ENCODE results near the gene PODNL1.
"Not testable (repeated sequence)": the region's sequence is repeated elsewhere in the genome, so short reads cannot be mapped to it uniquely, and the experiment has no call there.

The PODNL1 gene

GRCh38 chr19:13971868-13972267 is 33.7 kb upstream of the PODNL1 start:
- peaks cover 36 to 68% of the 10 kb centered on the region in 2 experiments; a peak in 2 of 3 replicates for H3K36me3 ChIP-seq (ENCODE audit: control insufficient read depth in 2 of 2, insufficient read depth in 1 of 2, low read length in 2 of 2)
- H3K4me3 ChIP-seq (ENCODE audit: low read depth, low read length); H3K4me1 ChIP-seq (ENCODE audit: control insufficient read depth, insufficient read depth, low read length); H3K27ac ChIP-seq (ENCODE audit: extremely low read depth, low read depth, low read length); POLR2A ChIA-PET; H3K9me3 ChIP-seq (ENCODE audit: control insufficient read depth, insufficient read depth, low read depth, low read length): not testable (repeated sequence)
- TF ChIP-seq ZNF362 (tag by site-specific recombination; IDR thresholded peaks at IDR 0.05): 0 out of 2 replicates have a peak, but pooled peaks have one; percentile 22
- CTCF ChIA-PET: interaction anchor here (0.7 kb wide), 1 partner anchor 93 kb away, joined by 3 read pairs; no protein-coding TSS in a partner anchor

GRCh38 chr19:13969897-13970296 is 31.7 kb upstream of the PODNL1 start:
- CTCF ChIA-PET: interaction anchor here (0.7 kb wide), 1 partner anchor 1052 kb away, joined by 3 read pairs; no protein-coding TSS in a partner anchor
- H3K4me3 ChIP-seq (ENCODE audit: low read depth, low read length): no peak overlapping the region
- peaks cover 32 to 72% of the 10 kb centered on the region in 2 experiments; a peak in 2 of 3 replicates for H3K36me3 ChIP-seq (ENCODE audit: control insufficient read depth in 2 of 2, insufficient read depth in 1 of 2, low read length in 2 of 2)
- H3K27ac ChIP-seq (ENCODE audit: extremely low read depth, low read depth, low read length): no peak overlapping the region
- H3K9me3 ChIP-seq (ENCODE audit: control insufficient read depth, insufficient read depth, low read depth, low read length): no peaks in the 10 kb centered on the region
- TF ChIP-seq KLF9 (tag by site-specific recombination; IDR thresholded peaks at IDR 0.05; ENCODE audit: low read depth): 0 out of 2 replicates have a peak, but pooled peaks have one; percentile 19
- no peak for TF ChIP-seq ZNF146 (tag by site-specific recombination; IDR thresholded peaks at IDR 0.05)
- no peak for TF ChIP-seq TCF7L2 (IDR thresholded peaks at IDR 0.05; ENCODE audit: borderline replicate concordance, low read depth, low read length)
- POLR2A ChIA-PET: interaction anchor here (0.6 to 1.3 kb wide), 4 partner anchors 16 to 149 kb away, joined by 3 to 10 read pairs (median 5); no protein-coding TSS in a partner anchor
- peaks cover 1% of the 10 kb centered on the region for H3K4me1 ChIP-seq (ENCODE audit: control insufficient read depth, insufficient read depth, low read length)

GRCh38 chr19:13968999-13969398 is 30.8 kb upstream of the PODNL1 start:
- no peaks in the 10 kb centered on the region for H3K9me3 ChIP-seq (ENCODE audit: control insufficient read depth, insufficient read depth, low read depth, low read length)
- H3K4me3 ChIP-seq (ENCODE audit: low read depth, low read length): no peak overlapping the region
- ChIA-PET POLR2A (no interaction called here), CTCF (no interaction called here)
- peaks cover 32 to 72% of the 10 kb centered on the region in 2 experiments; a peak in 2 of 3 replicates for H3K36me3 ChIP-seq (ENCODE audit: control insufficient read depth in 2 of 2, insufficient read depth in 1 of 2, low read length in 2 of 2)
- TF ChIP-seq ZNF223 (tag by site-specific recombination; IDR thresholded peaks at IDR 0.05): no peak
- H3K27ac ChIP-seq (ENCODE audit: extremely low read depth, low read depth, low read length): no peak overlapping the region
- peaks cover 3% of the 10 kb centered on the region; the same call in 1 of the 2 replicates for H3K4me1 ChIP-seq (ENCODE audit: control insufficient read depth, insufficient read depth, low read length)

GRCh38 chr19:13968383-13968935 is 30.2 kb upstream of the PODNL1 start:
- peaks cover 3% of the 10 kb centered on the region; the same call in 1 of the 2 replicates for H3K4me1 ChIP-seq (ENCODE audit: control insufficient read depth, insufficient read depth, low read length)
- TF ChIP-seq ZIC2 (tag by site-specific recombination; IDR thresholded peaks at IDR 0.05) (no peak), ZSCAN16 (tag by site-specific recombination; IDR thresholded peaks at IDR 0.05) (no peak), ZBTB10 (tag by site-specific recombination; IDR thresholded peaks at IDR 0.05) (no peak), KLF9 (tag by site-specific recombination; IDR thresholded peaks at IDR 0.05; ENCODE audit: low read depth) (no peak)
- no peaks in the 10 kb centered on the region for H3K9me3 ChIP-seq (ENCODE audit: control insufficient read depth, insufficient read depth, low read depth, low read length)
- POLR2A ChIA-PET: no interaction called here
- CTCF ChIA-PET: interaction anchor here (0.7 kb wide), 1 partner anchor 89 kb away, joined by 3 read pairs; no protein-coding TSS in a partner anchor
- H3K36me3 ChIP-seq (ENCODE audit: control insufficient read depth in 2 of 2, insufficient read depth in 1 of 2, low read length in 2 of 2): peaks cover 27 to 72% of the 10 kb centered on the region in 2 experiments; a peak in 2 of 3 replicates
- no peak overlapping the region for H3K4me3 ChIP-seq (ENCODE audit: low read depth, low read length)
- no peak overlapping the region for H3K27ac ChIP-seq (ENCODE audit: extremely low read depth, low read depth, low read length)

- CTCF ChIA-PET: interaction anchor here (0.6 kb wide), 1 partner anchor 20 kb away, joined by 3 read pairs; no protein-coding TSS in a partner anchor
- peaks cover 21 to 69% of the 10 kb centered on the region in 2 experiments; a peak in 2 of 3 replicates for H3K36me3 ChIP-seq (ENCODE audit: control insufficient read depth in 2 of 2, insufficient read depth in 1 of 2, low read length in 2 of 2)
- TF ChIP-seq ZNF121 (tag by site-specific recombination; IDR thresholded peaks at IDR 0.05): peak; percentile 47; the same call in 1 of the 2 replicates
- H3K27ac ChIP-seq (ENCODE audit: extremely low read depth, low read depth, low read length); H3K4me3 ChIP-seq (ENCODE audit: low read depth, low read length); H3K9me3 ChIP-seq (ENCODE audit: control insufficient read depth, insufficient read depth, low read depth, low read length); POLR2A ChIA-PET; H3K4me1 ChIP-seq (ENCODE audit: control insufficient read depth, insufficient read depth, low read length): not testable (repeated sequence)
Observed at GRCh38 chr19:13967206-13967605, 29.0 kb upstream of the PODNL1 start.

Data from HEK293 (cell line).